OCI-LY7 (cell line): ENCODE measurements around the gene ARF5. TPM values are rescaled to one million over a fixed set of nuclear protein-coding genes. Genes with fewer than 3 reads are reported as not detected.

ENCODE experiments used
- BruUV-seq: library from RNA; stranded (reverse); fragments of 400-500 nt; replicated peaks from 2 replicates; lab custom pipeline; 2021; lab: Mats Ljungman, UMichigan
- CTCF ChIA-PET: fragments of 300-600 bp; sonication (Branson Sonifier 250); formaldehyde crosslinking; loops from one replicate; lab custom pipeline; 2022; ENCODE audit warnings: antibody characterized with exemption; ENCODE audit not compliant: unreplicated experiment; lab: Charles Lee
- POLR2A ChIA-PET: fragments of 300-600 bp; sonication (Branson Sonifier 250); formaldehyde crosslinking; loops from one replicate; lab custom pipeline; 2022; ENCODE audit warnings: antibody characterized with exemption; lab: Charles Lee
- DNase-seq: peaks from one replicate; pipeline ENCODE4 v3.0.0-alpha.2; 2015; ENCODE audit warnings: low spot score
- H2AFZ ChIP-seq: fragments of 200-600 bp; sonication (generic), shearing (Covaris generic); 2 replicates; pipeline ENCODE4 v1.6.1; 2014; ENCODE audit warnings: mild to moderate bottlenecking, antibody characterized with exemption, low read length, moderate library complexity
- H3K27ac ChIP-seq: fragments of 200-600 bp; sonication (generic); 2 replicates; pipeline ENCODE4 v1.5.1; 2014; ENCODE audit warnings: mixed run types, low read depth, mild to moderate bottlenecking, moderate library complexity, low read length, inconsistent platforms; ENCODE audit not compliant: poor library complexity, severe bottlenecking
- H3K36me3 ChIP-seq: fragments of 200-600 bp; sonication (generic); 2 replicates; pipeline ENCODE4 v1.6.1; 2014; ENCODE audit warnings: mild to moderate bottlenecking, antibody characterized with exemption, low read length, moderate library complexity, mixed read lengths; ENCODE audit not compliant: insufficient read depth
- H3K4me1 ChIP-seq: fragments of 200-600 bp; sonication (generic); 2 replicates; pipeline ENCODE4 v1.5.1; 2014; ENCODE audit warnings: mild to moderate bottlenecking, low read length; ENCODE audit not compliant: insufficient read depth, poor library complexity, severe bottlenecking
- H3K4me2 ChIP-seq: fragments of 200-600 bp; sonication (generic); 2 replicates; pipeline ENCODE4 v1.6.1; 2014; ENCODE audit warnings: mild to moderate bottlenecking, low read length
- H3K4me3 ChIP-seq: fragments of 200-600 bp; sonication (generic); 2 replicates; pipeline ENCODE4 v1.5.1; 2014; ENCODE audit warnings: mild to moderate bottlenecking, low read depth, low read length; ENCODE audit not compliant: poor library complexity, severe bottlenecking
- H3K79me2 ChIP-seq: fragments of 200-600 bp; sonication (generic); 2 replicates; pipeline ENCODE4 v1.6.1; 2016; ENCODE audit warnings: low read depth, mild to moderate bottlenecking, low read length, moderate library complexity, mixed read lengths; ENCODE audit not compliant: insufficient read depth
- H3K9me2 ChIP-seq: fragments of 200-600 bp; sonication (generic); 2 replicates; pipeline ENCODE4 v1.6.1; 2016; ENCODE audit warnings: mild to moderate bottlenecking, low read length, mixed read lengths; ENCODE audit not compliant: insufficient read depth
- H3K9me3 ChIP-seq: fragments of 200-600 bp; sonication (generic); 2 replicates; pipeline ENCODE4 v1.6.1; 2014; ENCODE audit warnings: mild to moderate bottlenecking, mixed run types, low read length, mixed read lengths
- H4K20me1 ChIP-seq: fragments of 200-600 bp; sonication (generic); 2 replicates; pipeline ENCODE4 v1.6.1; 2014; ENCODE audit warnings: mild to moderate bottlenecking, antibody characterized with exemption, low read length, moderate library complexity, mixed read lengths; ENCODE audit not compliant: insufficient read depth
- EZH2phosphoT487 ChIP-seq: fragments of 200-600 bp; sonication (generic); IDR thresholded peaks from 2 replicates; pipeline ENCODE4 v1.6.1; 2018; ENCODE audit warnings: low read depth, borderline replicate concordance, mild to moderate bottlenecking, mixed run types, antibody characterized with exemption, low read length, moderate library complexity, mixed read lengths
- intact Hi-C: fragments of 100-400 bp; cut with micrococcal nuclease; formaldehyde crosslinking; loops from one replicate; pipeline ENCODE4 v1.10.0; 2022; ENCODE audit not compliant: unreplicated experiment
- total RNA-seq, 2 experiments: library from RNA; depleted of rRNA in 1 of 2; stranded (reverse); fragments of >200 nt in 1 of 2; shearing (Covaris generic) in 1 of 2; gene quantifications; 2 replicates each; pipeline ENCODE4 v1.2.3, GENCODE V29; 2014 to 2022
- TF ChIP-seq, protein P1 (sequence below): fragments of 200-600 bp; sonication (generic); conservative IDR thresholded peaks from 2 replicates; pipeline ENCODE4 v1.5.1; 2014; ENCODE audit warnings: mild to moderate bottlenecking, antibody characterized with exemption, low read length, moderate library complexity, mixed read lengths

Gene ARF5
- total RNA-seq, 2 experiments from 2014 or later, result 151 to 162 TPM

DNA sequence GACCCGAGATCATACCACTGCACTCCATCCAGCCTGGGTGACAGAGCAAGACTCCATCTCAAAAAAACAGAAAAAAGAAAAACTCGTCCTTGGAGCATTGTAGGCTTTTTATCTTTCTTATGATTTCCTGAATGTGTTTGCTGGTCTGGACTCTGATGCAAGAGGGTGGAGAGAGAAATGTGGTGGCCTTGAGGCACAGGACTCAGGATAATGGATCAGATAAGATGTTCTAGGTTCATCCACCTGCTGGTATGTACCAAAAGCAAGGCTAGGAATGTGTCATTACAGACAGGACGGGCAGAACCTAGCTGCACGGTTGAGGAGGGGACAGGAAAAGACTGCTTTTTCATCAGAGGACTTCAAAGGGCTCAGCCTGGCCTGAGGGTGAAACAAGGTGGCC is 36.3 kb upstream of the ARF5 start:
- Histone ChIP-seq H3K4me1 (no peaks in the 10 kb centered on the region), H3K4me3 (no peak overlapping the region), H3K36me3 (no peaks in the 10 kb centered on the region), H3K79me2 (no peaks in the 10 kb centered on the region), H2AFZ (no peak overlapping the region), H3K9me2 (no peaks in the 10 kb centered on the region; the same call in 1 of the 2 replicates), H4K20me1 (no peaks in the 10 kb centered on the region), H3K4me2 (no peak overlapping the region), H3K27ac (no peak overlapping the region), H3K9me3 (no peaks in the 10 kb centered on the region)
- BruUV-seq, result no TSS peak
- ChIA-PET CTCF (no interaction called here), POLR2A (interaction anchor here (0.5 kb wide), 1 partner anchor 73 kb away, joined by 3 read pairs; no protein-coding TSS in a partner anchor)
- intact Hi-C loops, result no loop called here
- TF ChIP-seq, protein P1, sequence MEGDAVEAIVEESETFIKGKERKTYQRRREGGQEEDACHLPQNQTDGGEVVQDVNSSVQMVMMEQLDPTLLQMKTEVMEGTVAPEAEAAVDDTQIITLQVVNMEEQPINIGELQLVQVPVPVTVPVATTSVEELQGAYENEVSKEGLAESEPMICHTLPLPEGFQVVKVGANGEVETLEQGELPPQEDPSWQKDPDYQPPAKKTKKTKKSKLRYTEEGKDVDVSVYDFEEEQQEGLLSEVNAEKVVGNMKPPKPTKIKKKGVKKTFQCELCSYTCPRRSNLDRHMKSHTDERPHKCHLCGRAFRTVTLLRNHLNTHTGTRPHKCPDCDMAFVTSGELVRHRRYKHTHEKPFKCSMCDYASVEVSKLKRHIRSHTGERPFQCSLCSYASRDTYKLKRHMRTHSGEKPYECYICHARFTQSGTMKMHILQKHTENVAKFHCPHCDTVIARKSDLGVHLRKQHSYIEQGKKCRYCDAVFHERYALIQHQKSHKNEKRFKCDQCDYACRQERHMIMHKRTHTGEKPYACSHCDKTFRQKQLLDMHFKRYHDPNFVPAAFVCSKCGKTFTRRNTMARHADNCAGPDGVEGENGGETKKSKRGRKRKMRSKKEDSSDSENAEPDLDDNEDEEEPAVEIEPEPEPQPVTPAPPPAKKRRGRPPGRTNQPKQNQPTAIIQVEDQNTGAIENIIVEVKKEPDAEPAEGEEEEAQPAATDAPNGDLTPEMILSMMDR, result no peak
- TF ChIP-seq EZH2phosphoT487, result no peak
- no peak for DNase-seq

GRCh38 chr7:127556404-127556803 is 31.8 kb upstream of the ARF5 start:
- Histone ChIP-seq H3K79me2 (no peaks in the 10 kb centered on the region), H4K20me1 (no peaks in the 10 kb centered on the region), H3K4me2 (no peak overlapping the region), H3K36me3 (no peaks in the 10 kb centered on the region), H3K9me2 (no peaks in the 10 kb centered on the region), H3K27ac (no peak overlapping the region), H3K4me3 (no peak overlapping the region), H2AFZ (no peak overlapping the region), H3K9me3 (no peaks in the 10 kb centered on the region), H3K4me1 (no peaks in the 10 kb centered on the region)
- no peak for TF ChIP-seq EZH2phosphoT487
- TF ChIP-seq, protein P1, result no peak
- BruUV-seq, result no TSS peak
- ChIA-PET CTCF (no interaction called here), POLR2A (no interaction called here)
- intact Hi-C loops, result no loop called here
- DNase-seq, result no peak

GRCh38 chr7:127557803-127558202 is 30.4 kb upstream of the ARF5 start:
- H3K79me2 ChIP-seq, result no peaks in the 10 kb centered on the region
- TF ChIP-seq EZH2phosphoT487, result no peak
- TF ChIP-seq, protein P1, result no peak; the same call in 1 of the 2 replicates
- no peak overlapping the region for H3K4me2 ChIP-seq
- no peak overlapping the region for H3K27ac ChIP-seq
- ChIA-PET POLR2A (no interaction called here), CTCF (no interaction called here)
- no peaks in the 10 kb centered on the region for H3K4me1 ChIP-seq
- BruUV-seq, result no TSS peak
- H3K9me2 ChIP-seq, result no peaks in the 10 kb centered on the region
- no peak overlapping the region for H2AFZ ChIP-seq
- intact Hi-C loops, result no loop called here
- H3K4me3 ChIP-seq, result no peak overlapping the region
- H3K9me3 ChIP-seq, result no peaks in the 10 kb centered on the region
- no peaks in the 10 kb centered on the region for H4K20me1 ChIP-seq
- no peaks in the 10 kb centered on the region for H3K36me3 ChIP-seq
- no peak for DNase-seq
